Esophagus muscularis mucosa (tissue), 3 donors: ENCODE results near the gene SPATA19.

ENCODE experiments used
- EP300 ChIP-seq: sonication (generic); formaldehyde crosslinking; IDR thresholded peaks from one replicate; pipeline ENCODE4 v1.6.1; 2017; ENCODE audit warnings: antibody characterized with exemption
- TF ChIP-seq, protein P1 (sequence below), 3 experiments: fragments of 200-600 bp in 2 of 3; fragments of 450-650 bp in 1 of 3; sonication (generic) in 2 of 3; IDR thresholded peaks; one replicate each; pipeline ENCODE4 v1.5.1; 2017 to 2019; ENCODE audit warnings: antibody characterized with exemption in 3 of 3, mild to moderate bottlenecking in 2 of 3, moderate library complexity in 1 of 3

DNA sequence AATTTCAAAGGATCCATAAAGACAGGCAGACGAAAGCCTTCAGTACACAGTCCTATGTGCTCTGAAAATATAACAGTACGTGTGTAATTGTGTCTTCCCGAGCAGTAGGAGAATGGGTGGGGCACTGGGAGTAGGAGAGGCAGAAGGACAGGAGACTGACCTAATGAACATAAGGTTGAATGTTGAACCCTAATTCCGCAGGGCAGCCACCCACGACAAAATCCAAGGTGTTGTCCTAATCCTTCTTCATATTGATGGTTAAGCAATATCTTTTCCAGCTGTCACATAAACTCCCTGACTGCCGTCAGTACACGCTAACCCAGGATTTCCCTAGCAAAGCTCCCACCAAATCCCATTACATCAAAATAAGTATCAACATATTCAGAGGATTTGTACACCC is 34.5 kb downstream of the SPATA19 start:
- TF ChIP-seq EP300 = no peak
- TF ChIP-seq, protein P1, sequence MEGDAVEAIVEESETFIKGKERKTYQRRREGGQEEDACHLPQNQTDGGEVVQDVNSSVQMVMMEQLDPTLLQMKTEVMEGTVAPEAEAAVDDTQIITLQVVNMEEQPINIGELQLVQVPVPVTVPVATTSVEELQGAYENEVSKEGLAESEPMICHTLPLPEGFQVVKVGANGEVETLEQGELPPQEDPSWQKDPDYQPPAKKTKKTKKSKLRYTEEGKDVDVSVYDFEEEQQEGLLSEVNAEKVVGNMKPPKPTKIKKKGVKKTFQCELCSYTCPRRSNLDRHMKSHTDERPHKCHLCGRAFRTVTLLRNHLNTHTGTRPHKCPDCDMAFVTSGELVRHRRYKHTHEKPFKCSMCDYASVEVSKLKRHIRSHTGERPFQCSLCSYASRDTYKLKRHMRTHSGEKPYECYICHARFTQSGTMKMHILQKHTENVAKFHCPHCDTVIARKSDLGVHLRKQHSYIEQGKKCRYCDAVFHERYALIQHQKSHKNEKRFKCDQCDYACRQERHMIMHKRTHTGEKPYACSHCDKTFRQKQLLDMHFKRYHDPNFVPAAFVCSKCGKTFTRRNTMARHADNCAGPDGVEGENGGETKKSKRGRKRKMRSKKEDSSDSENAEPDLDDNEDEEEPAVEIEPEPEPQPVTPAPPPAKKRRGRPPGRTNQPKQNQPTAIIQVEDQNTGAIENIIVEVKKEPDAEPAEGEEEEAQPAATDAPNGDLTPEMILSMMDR (IDR thresholded peaks at IDR 0.05) = no peak
